ENCODE measurements around the gene TPCN2.

The TPCN2 gene

GRCh38 chr11:69024509-69024908, 24.2 kb upstream of the TPCN2 start:
- H3K9me3 ChIP-seq (ENCODE audit: control insufficient read depth in 1 of 2, low read length in 2 of 2): no peaks in the 10 kb centered on the region
- H3K4me1 ChIP-seq (ENCODE audit: control insufficient read depth in 1 of 2, insufficient read depth in 2 of 2, low read length in 2 of 2): no peaks in the 10 kb centered on the region
- no peak overlapping the region for H3K9ac ChIP-seq (ENCODE audit: low read depth in 1 of 2, low read length in 2 of 2)
- H3K27me3 ChIP-seq (ENCODE audit: control insufficient read depth in 1 of 2, insufficient read depth in 2 of 2, low read length in 2 of 2): no peaks in the 10 kb centered on the region
- H3K36me3 ChIP-seq (ENCODE audit: control insufficient read depth in 1 of 2, insufficient read depth in 2 of 2, low read length in 2 of 2): no peaks in the 10 kb centered on the region
- H3K27ac ChIP-seq (ENCODE audit: low read depth, low read length): no peak overlapping the region
- no peak overlapping the region for H3K4me3 ChIP-seq (ENCODE audit: low read depth in 1 of 2, low read length in 2 of 2)

- peaks cover 0 to 3% of the 10 kb centered on the region in 2 donors for H3K27me3 ChIP-seq (ENCODE audit: control insufficient read depth in 1 of 2, insufficient read depth in 2 of 2, low read length in 2 of 2)
- H3K27ac ChIP-seq (ENCODE audit: low read depth, low read length): no peak overlapping the region
- H3K36me3 ChIP-seq (ENCODE audit: control insufficient read depth in 1 of 2, insufficient read depth in 2 of 2, low read length in 2 of 2): no peaks in the 10 kb centered on the region
Observed at GRCh38 chr11:69027704-69028372, 20.9 kb upstream of the TPCN2 start.

GRCh38 chr11:69030301-69030700, 18.4 kb upstream of the TPCN2 start:
- Histone ChIP-seq H3K27me3 (ENCODE audit: control insufficient read depth in 1 of 2, insufficient read depth in 2 of 2, low read length in 2 of 2) (peaks cover 0 to 3% of the 10 kb centered on the region in 2 donors), H3K9ac (ENCODE audit: low read depth in 1 of 2, low read length in 2 of 2) (no peak overlapping the region), H3K36me3 (ENCODE audit: control insufficient read depth in 1 of 2, insufficient read depth in 2 of 2, low read length in 2 of 2) (no peaks in the 10 kb centered on the region), H3K4me3 (ENCODE audit: low read depth in 1 of 2, low read length in 2 of 2) (no peak overlapping the region), H3K27ac (ENCODE audit: low read depth, low read length) (no peak overlapping the region), H3K4me1 (ENCODE audit: control insufficient read depth in 1 of 2, insufficient read depth in 2 of 2, low read length in 2 of 2) (no peaks in the 10 kb centered on the region), H3K9me3 (ENCODE audit: control insufficient read depth in 1 of 2, low read length in 2 of 2) (no peaks in the 10 kb centered on the region)

More at GRCh38 chr11:69027704-69028372, 20.9 kb upstream of the TPCN2 start:
- Histone ChIP-seq H3K4me3 (ENCODE audit: low read depth in 1 of 2, low read length in 2 of 2) (no peak overlapping the region), H3K4me1 (ENCODE audit: control insufficient read depth in 1 of 2, insufficient read depth in 2 of 2, low read length in 2 of 2) (no peaks in the 10 kb centered on the region), H3K9ac (ENCODE audit: low read depth in 1 of 2, low read length in 2 of 2) (no peak overlapping the region), H3K9me3 (ENCODE audit: control insufficient read depth in 1 of 2, low read length in 2 of 2) (no peaks in the 10 kb centered on the region)

- Histone ChIP-seq H3K9ac (ENCODE audit: low read depth in 1 of 2, low read length in 2 of 2) (no peak overlapping the region), H3K4me3 (ENCODE audit: low read depth in 1 of 2, low read length in 2 of 2) (no peak overlapping the region), H3K27me3 (ENCODE audit: control insufficient read depth in 1 of 2, insufficient read depth in 2 of 2, low read length in 2 of 2) (peaks cover 0 to 3% of the 10 kb centered on the region in 2 donors), H3K36me3 (ENCODE audit: control insufficient read depth in 1 of 2, insufficient read depth in 2 of 2, low read length in 2 of 2) (no peaks in the 10 kb centered on the region), H3K4me1 (ENCODE audit: control insufficient read depth in 1 of 2, insufficient read depth in 2 of 2, low read length in 2 of 2) (no peaks in the 10 kb centered on the region), H3K9me3 (ENCODE audit: control insufficient read depth in 1 of 2, low read length in 2 of 2) (no peaks in the 10 kb centered on the region), H3K27ac (ENCODE audit: low read depth, low read length) (no peak overlapping the region)
Observed at GRCh38 chr11:69032833-69033232, 15.9 kb upstream of the TPCN2 start.

GRCh38 chr11:69033431-69033830, 15.3 kb upstream of the TPCN2 start:
- Histone ChIP-seq H3K27ac (ENCODE audit: low read depth, low read length) (no peak overlapping the region), H3K27me3 (ENCODE audit: control insufficient read depth in 1 of 2, insufficient read depth in 2 of 2, low read length in 2 of 2) (peaks cover 0 to 3% of the 10 kb centered on the region in 2 donors), H3K4me3 (ENCODE audit: low read depth in 1 of 2, low read length in 2 of 2) (no peak overlapping the region), H3K9me3 (ENCODE audit: control insufficient read depth in 1 of 2, low read length in 2 of 2) (no peaks in the 10 kb centered on the region), H3K36me3 (ENCODE audit: control insufficient read depth in 1 of 2, insufficient read depth in 2 of 2, low read length in 2 of 2) (no peaks in the 10 kb centered on the region), H3K4me1 (ENCODE audit: control insufficient read depth in 1 of 2, insufficient read depth in 2 of 2, low read length in 2 of 2) (no peaks in the 10 kb centered on the region), H3K9ac (ENCODE audit: low read depth in 1 of 2, low read length in 2 of 2) (no peak overlapping the region)

- Histone ChIP-seq H3K27me3 (ENCODE audit: control insufficient read depth in 1 of 2, insufficient read depth in 2 of 2, low read length in 2 of 2) (peaks cover 0 to 3% of the 10 kb centered on the region in 2 donors), H3K27ac (ENCODE audit: low read depth, low read length) (no peak overlapping the region), H3K9me3 (ENCODE audit: control insufficient read depth in 1 of 2, low read length in 2 of 2) (no peaks in the 10 kb centered on the region), H3K4me3 (ENCODE audit: low read depth in 1 of 2, low read length in 2 of 2) (no peak overlapping the region), H3K4me1 (ENCODE audit: control insufficient read depth in 1 of 2, insufficient read depth in 2 of 2, low read length in 2 of 2) (no peaks in the 10 kb centered on the region), H3K36me3 (ENCODE audit: control insufficient read depth in 1 of 2, insufficient read depth in 2 of 2, low read length in 2 of 2) (no peaks in the 10 kb centered on the region), H3K9ac (ENCODE audit: low read depth in 1 of 2, low read length in 2 of 2) (no peak overlapping the region)
Observed at GRCh38 chr11:69034123-69034867, 14.4 kb upstream of the TPCN2 start.

- H3K27me3 ChIP-seq (ENCODE audit: control insufficient read depth in 1 of 2, insufficient read depth in 2 of 2, low read length in 2 of 2): peaks cover 0 to 3% of the 10 kb centered on the region in 2 donors
- no peaks in the 10 kb centered on the region for H3K9me3 ChIP-seq (ENCODE audit: control insufficient read depth in 1 of 2, low read length in 2 of 2)
- no peaks in the 10 kb centered on the region for H3K36me3 ChIP-seq (ENCODE audit: control insufficient read depth in 1 of 2, insufficient read depth in 2 of 2, low read length in 2 of 2)
- H3K27ac ChIP-seq (ENCODE audit: low read depth, low read length): no peak overlapping the region
- no peak overlapping the region for H3K9ac ChIP-seq (ENCODE audit: low read depth in 1 of 2, low read length in 2 of 2)
- H3K4me3 ChIP-seq (ENCODE audit: low read depth in 1 of 2, low read length in 2 of 2): no peak overlapping the region
- no peaks in the 10 kb centered on the region for H3K4me1 ChIP-seq (ENCODE audit: control insufficient read depth in 1 of 2, insufficient read depth in 2 of 2, low read length in 2 of 2)
Observed at GRCh38 chr11:69035150-69035945, 13.4 kb upstream of the TPCN2 start.

GRCh38 chr11:69035946-69036340, 12.8 kb upstream of the TPCN2 start:
- no peaks in the 10 kb centered on the region for H3K36me3 ChIP-seq (ENCODE audit: control insufficient read depth in 1 of 2, insufficient read depth in 2 of 2, low read length in 2 of 2)
- H3K27ac ChIP-seq (ENCODE audit: low read depth, low read length): no peak overlapping the region
- peaks cover 0 to 3% of the 10 kb centered on the region in 2 donors for H3K27me3 ChIP-seq (ENCODE audit: control insufficient read depth in 1 of 2, insufficient read depth in 2 of 2, low read length in 2 of 2)
- H3K9me3 ChIP-seq (ENCODE audit: control insufficient read depth in 1 of 2, low read length in 2 of 2): no peaks in the 10 kb centered on the region
- H3K4me3 ChIP-seq (ENCODE audit: low read depth in 1 of 2, low read length in 2 of 2): no peak overlapping the region
- no peak overlapping the region for H3K9ac ChIP-seq (ENCODE audit: low read depth in 1 of 2, low read length in 2 of 2)
- no peaks in the 10 kb centered on the region for H3K4me1 ChIP-seq (ENCODE audit: control insufficient read depth in 1 of 2, insufficient read depth in 2 of 2, low read length in 2 of 2)

GRCh38 chr11:69037074-69037473, 11.7 kb upstream of the TPCN2 start:
- Histone ChIP-seq H3K4me1 (ENCODE audit: control insufficient read depth in 1 of 2, insufficient read depth in 2 of 2, low read length in 2 of 2) (no peaks in the 10 kb centered on the region), H3K27ac (ENCODE audit: low read depth, low read length) (no peak overlapping the region), H3K9ac (ENCODE audit: low read depth in 1 of 2, low read length in 2 of 2) (no peak overlapping the region)

GRCh38 chr11:69037544-69037943, 11.2 kb upstream of the TPCN2 start:
- Histone ChIP-seq H3K27ac (ENCODE audit: low read depth, low read length) (no peak overlapping the region), H3K4me1 (ENCODE audit: control insufficient read depth in 1 of 2, insufficient read depth in 2 of 2, low read length in 2 of 2) (no peaks in the 10 kb centered on the region)

More at GRCh38 chr11:69037074-69037473, 11.7 kb upstream of the TPCN2 start:
- H3K4me3 ChIP-seq (ENCODE audit: low read depth in 1 of 2, low read length in 2 of 2): no peak overlapping the region
- no peaks in the 10 kb centered on the region for H3K9me3 ChIP-seq (ENCODE audit: control insufficient read depth in 1 of 2, low read length in 2 of 2)
- H3K36me3 ChIP-seq (ENCODE audit: control insufficient read depth in 1 of 2, insufficient read depth in 2 of 2, low read length in 2 of 2): no peaks in the 10 kb centered on the region
- H3K27me3 ChIP-seq (ENCODE audit: control insufficient read depth in 1 of 2, insufficient read depth in 2 of 2, low read length in 2 of 2): peaks cover 0 to 2% of the 10 kb centered on the region in 2 donors

More at GRCh38 chr11:69037544-69037943, 11.2 kb upstream of the TPCN2 start:
- Histone ChIP-seq H3K9ac (ENCODE audit: low read depth in 1 of 2, low read length in 2 of 2) (no peak overlapping the region), H3K27me3 (ENCODE audit: control insufficient read depth in 1 of 2, insufficient read depth in 2 of 2, low read length in 2 of 2) (peaks cover 0 to 3% of the 10 kb centered on the region in 2 donors), H3K4me3 (ENCODE audit: low read depth in 1 of 2, low read length in 2 of 2) (no peak overlapping the region), H3K36me3 (ENCODE audit: control insufficient read depth in 1 of 2, insufficient read depth in 2 of 2, low read length in 2 of 2) (no peaks in the 10 kb centered on the region), H3K9me3 (ENCODE audit: control insufficient read depth in 1 of 2, low read length in 2 of 2) (no peaks in the 10 kb centered on the region)

Data from duodenal mucosa (tissue), 2 donors.